ENCODE results near the gene TMEM9B. TPM values are rescaled to one million over a fixed set of nuclear protein-coding genes. Genes with fewer than 3 reads are reported as not detected.
"Not testable (repeated sequence)": the region's sequence is repeated elsewhere in the genome, so short reads cannot be mapped to it uniquely, and the experiment has no call there.

The TMEM9B gene
- total RNA-seq, 1 donor from 2014 or later: 26.5 TPM

GRCh38 chr11:8989453-8989852, 25.2 kb upstream of the TMEM9B start:
- peaks cover 10% of the 10 kb centered on the region for H3K4me1 Mint-ChIP-seq
- H3K9me3 Mint-ChIP-seq: no peaks in the 10 kb centered on the region
- no peak overlapping the region for H3K4me3 Mint-ChIP-seq
- H3K27ac Mint-ChIP-seq: no peak overlapping the region
- H3K36me3 Mint-ChIP-seq (ENCODE audit: low read depth): no peaks in the 10 kb centered on the region
- H3K27me3 Mint-ChIP-seq: peaks cover 2% of the 10 kb centered on the region
- intact Hi-C loops (cut with micrococcal nuclease): no loop called here
- no peak for DNase-seq

DNA sequence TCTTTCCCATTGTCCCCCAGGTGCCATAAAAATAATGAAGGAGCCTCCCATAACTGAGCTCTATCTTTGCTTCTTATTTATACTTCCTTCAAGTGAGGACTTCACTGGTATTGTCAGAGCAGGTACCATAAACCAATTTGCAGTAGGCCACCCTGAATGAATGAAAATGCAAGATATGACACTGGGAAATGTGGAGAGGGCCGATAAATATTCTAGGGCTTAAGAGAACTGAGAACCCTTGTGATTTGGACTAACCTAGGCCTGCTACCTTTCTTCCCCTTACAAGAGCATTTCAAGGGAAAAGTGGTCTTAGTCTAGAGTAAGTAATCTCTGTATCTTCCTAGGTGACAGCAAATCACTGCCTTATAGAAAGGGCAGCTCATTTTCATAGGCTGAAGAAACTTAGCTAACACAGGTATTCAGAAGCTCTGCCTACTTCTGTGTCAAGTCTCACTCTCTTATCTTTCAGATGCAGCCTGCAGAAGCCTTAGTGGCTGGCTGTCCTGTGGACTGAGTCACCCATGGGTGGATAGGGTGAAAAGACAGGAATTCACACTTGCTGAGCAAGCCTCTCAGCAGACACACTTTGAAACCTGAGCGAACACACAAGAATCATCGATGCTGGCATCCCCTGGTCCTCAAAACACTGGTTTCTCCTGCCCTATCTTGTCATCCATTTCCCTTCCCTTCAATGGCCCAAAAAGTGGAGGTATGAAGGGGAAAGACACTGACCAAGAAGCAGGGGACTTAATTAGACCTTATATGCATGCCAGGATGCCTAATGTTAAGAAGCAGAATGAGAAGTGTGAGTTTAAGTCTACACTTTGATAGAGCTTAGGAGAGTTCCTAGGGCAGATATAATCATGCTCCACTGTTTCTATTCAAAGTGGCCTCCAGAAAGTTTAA, 24.3 kb upstream of the TMEM9B start:
- peaks cover 13% of the 10 kb centered on the region for H3K4me1 Mint-ChIP-seq
- no peaks in the 10 kb centered on the region for H3K36me3 Mint-ChIP-seq (ENCODE audit: low read depth)
- H3K27ac Mint-ChIP-seq: no peak overlapping the region
- H3K9me3 Mint-ChIP-seq: no peaks in the 10 kb centered on the region
- peaks cover 2% of the 10 kb centered on the region for H3K27me3 Mint-ChIP-seq
- no peak overlapping the region for H3K4me3 Mint-ChIP-seq
- DNase-seq: no peak
- intact Hi-C loops (cut with micrococcal nuclease): no loop called here

GRCh38 chr11:8987446-8987845, 23.2 kb upstream of the TMEM9B start:
- DNase-seq: peak; percentile 74
- Mint-ChIP-seq H3K27me3 (peaks cover 2% of the 10 kb centered on the region), H3K4me3 (no peak overlapping the region), H3K4me1 (peaks cover 13% of the 10 kb centered on the region), H3K36me3 (ENCODE audit: low read depth) (no peaks in the 10 kb centered on the region), H3K9me3 (no peaks in the 10 kb centered on the region), H3K27ac (no peak overlapping the region)
- intact Hi-C loops (cut with micrococcal nuclease): no loop called here

GRCh38 chr11:8986772-8987171, 22.5 kb upstream of the TMEM9B start:
- DNase-seq; H3K4me3 Mint-ChIP-seq; intact Hi-C loops (cut with micrococcal nuclease); H3K36me3 Mint-ChIP-seq (ENCODE audit: low read depth); H3K9me3 Mint-ChIP-seq; H3K27ac Mint-ChIP-seq; H3K27me3 Mint-ChIP-seq: not testable (repeated sequence)
- peaks cover 13% of the 10 kb centered on the region for H3K4me1 Mint-ChIP-seq

GRCh38 chr11:8985462-8985861, 21.2 kb upstream of the TMEM9B start:
- Mint-ChIP-seq H3K4me1 (peaks cover 13% of the 10 kb centered on the region), H3K4me3 (no peak overlapping the region), H3K27ac (no peak overlapping the region), H3K36me3 (ENCODE audit: low read depth) (no peaks in the 10 kb centered on the region), H3K27me3 (peaks cover 2% of the 10 kb centered on the region), H3K9me3 (no peaks in the 10 kb centered on the region)
- DNase-seq: no peak
- intact Hi-C loops (cut with micrococcal nuclease): no loop called here

DNA sequence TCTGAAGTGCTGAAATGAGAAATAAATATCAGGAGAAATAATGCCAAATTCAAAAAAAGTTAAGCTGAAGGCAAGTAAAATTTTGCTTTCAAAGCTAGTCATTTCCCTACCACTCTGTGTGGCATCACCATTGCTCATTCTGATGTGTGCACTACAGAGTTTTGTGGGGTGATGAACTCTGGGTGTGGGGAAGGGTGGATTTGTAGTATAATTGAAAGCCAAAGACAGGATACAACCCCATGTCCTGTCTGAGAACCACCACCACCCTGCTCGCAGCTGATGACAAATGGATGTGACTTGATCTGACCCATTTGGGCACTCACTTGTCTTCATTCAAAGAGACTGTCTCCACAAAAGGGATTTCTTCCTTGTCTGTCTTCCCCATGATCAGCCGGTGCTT, 19.3 kb upstream of the TMEM9B start:
- Mint-ChIP-seq H3K36me3 (ENCODE audit: low read depth) (peaks cover 2% of the 10 kb centered on the region), H3K9me3 (no peaks in the 10 kb centered on the region), H3K4me1 (peaks cover 10% of the 10 kb centered on the region), H3K27me3 (no peaks in the 10 kb centered on the region), H3K27ac (no peak overlapping the region), H3K4me3 (no peak overlapping the region)
- intact Hi-C loops (cut with micrococcal nuclease): no loop called here
- no peak for DNase-seq

DNA sequence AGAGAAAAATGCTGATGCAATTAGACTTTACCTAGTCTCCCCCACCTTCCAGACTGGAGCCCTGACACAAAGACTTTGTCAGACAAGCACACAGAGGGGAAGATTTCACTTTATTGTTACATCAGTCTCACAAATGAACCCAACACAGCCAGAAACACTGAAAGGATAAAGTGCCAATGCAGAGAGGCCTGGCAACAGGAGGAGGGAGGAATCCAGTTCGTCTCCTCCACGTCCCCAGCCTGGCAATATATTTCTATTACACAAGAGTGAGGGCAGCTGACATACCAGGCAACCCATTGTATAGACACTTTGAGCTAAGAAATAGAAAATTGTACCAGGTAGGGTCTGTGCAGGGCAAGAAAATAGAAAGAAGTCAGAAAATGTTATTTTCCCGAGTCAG, 16.2 kb upstream of the TMEM9B start:
- H3K27me3 Mint-ChIP-seq: no peaks in the 10 kb centered on the region
- peaks cover 3% of the 10 kb centered on the region for H3K4me1 Mint-ChIP-seq
- intact Hi-C loops (cut with micrococcal nuclease): no loop called here
- no peak overlapping the region for H3K4me3 Mint-ChIP-seq
- no peak for DNase-seq
- H3K27ac Mint-ChIP-seq: no peak overlapping the region
- no peaks in the 10 kb centered on the region for H3K9me3 Mint-ChIP-seq
- H3K36me3 Mint-ChIP-seq (ENCODE audit: low read depth): peaks cover 2% of the 10 kb centered on the region

DNA sequence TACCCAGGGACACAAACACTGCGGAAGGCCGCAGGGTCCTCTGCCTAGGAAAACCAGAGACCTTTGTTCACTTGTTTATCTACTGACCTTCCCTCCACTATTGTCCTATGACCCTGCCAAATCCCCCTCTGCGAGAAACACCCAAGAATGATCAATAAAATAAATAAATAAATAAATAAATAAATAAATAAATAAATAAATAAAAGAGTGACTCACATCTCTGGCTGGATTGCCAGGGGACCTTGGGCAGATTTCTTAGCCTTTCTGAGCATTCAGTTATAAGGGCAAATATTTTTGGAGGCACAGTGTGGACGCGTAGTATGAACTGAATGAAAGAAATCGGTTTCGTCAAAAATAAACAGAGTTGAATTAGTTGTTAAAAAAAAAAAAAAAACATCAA, 15.1 kb upstream of the TMEM9B start:
- intact Hi-C loops (cut with micrococcal nuclease); H3K27ac Mint-ChIP-seq; H3K27me3 Mint-ChIP-seq; H3K4me1 Mint-ChIP-seq; H3K36me3 Mint-ChIP-seq (ENCODE audit: low read depth); H3K4me3 Mint-ChIP-seq; DNase-seq; H3K9me3 Mint-ChIP-seq: not testable (repeated sequence)

DNA sequence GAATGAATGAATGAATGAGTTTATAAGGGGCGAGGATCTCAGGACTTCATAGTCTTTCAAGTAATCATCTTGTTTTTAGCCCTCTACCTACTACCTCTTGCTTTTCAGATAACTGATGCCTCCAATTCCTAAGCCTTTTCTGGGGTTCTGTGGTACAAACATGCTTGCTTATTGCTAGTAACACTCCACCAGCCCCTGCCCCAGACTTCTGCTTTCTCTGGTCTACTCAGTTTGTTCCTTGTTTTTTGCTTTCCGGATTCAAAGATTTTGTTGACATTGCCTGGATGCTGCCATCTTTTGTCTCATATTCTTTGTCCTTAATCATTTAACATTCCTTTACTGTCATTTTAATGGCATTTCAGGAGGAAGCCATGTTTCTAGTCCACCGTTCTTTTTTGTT, 8.9 kb upstream of the TMEM9B start:
- Mint-ChIP-seq H3K4me3 (no peak overlapping the region), H3K27ac (no peak overlapping the region), H3K9me3 (no peaks in the 10 kb centered on the region), H3K27me3 (no peaks in the 10 kb centered on the region), H3K4me1 (no peaks in the 10 kb centered on the region), H3K36me3 (ENCODE audit: low read depth) (no peaks in the 10 kb centered on the region)
- intact Hi-C loops (cut with micrococcal nuclease): no loop called here
- no peak for DNase-seq

GRCh38 chr11:8971924-8972316, 7.7 kb upstream of the TMEM9B start:
- DNase-seq: no peak
- peaks cover 2% of the 10 kb centered on the region for H3K4me1 Mint-ChIP-seq
- H3K4me3 Mint-ChIP-seq: no peak overlapping the region
- no peaks in the 10 kb centered on the region for H3K9me3 Mint-ChIP-seq
- H3K27me3 Mint-ChIP-seq: no peaks in the 10 kb centered on the region
- intact Hi-C loops (cut with micrococcal nuclease): no loop called here
- H3K27ac Mint-ChIP-seq: no peak overlapping the region
- H3K36me3 Mint-ChIP-seq (ENCODE audit: low read depth): no peaks in the 10 kb centered on the region

DNA sequence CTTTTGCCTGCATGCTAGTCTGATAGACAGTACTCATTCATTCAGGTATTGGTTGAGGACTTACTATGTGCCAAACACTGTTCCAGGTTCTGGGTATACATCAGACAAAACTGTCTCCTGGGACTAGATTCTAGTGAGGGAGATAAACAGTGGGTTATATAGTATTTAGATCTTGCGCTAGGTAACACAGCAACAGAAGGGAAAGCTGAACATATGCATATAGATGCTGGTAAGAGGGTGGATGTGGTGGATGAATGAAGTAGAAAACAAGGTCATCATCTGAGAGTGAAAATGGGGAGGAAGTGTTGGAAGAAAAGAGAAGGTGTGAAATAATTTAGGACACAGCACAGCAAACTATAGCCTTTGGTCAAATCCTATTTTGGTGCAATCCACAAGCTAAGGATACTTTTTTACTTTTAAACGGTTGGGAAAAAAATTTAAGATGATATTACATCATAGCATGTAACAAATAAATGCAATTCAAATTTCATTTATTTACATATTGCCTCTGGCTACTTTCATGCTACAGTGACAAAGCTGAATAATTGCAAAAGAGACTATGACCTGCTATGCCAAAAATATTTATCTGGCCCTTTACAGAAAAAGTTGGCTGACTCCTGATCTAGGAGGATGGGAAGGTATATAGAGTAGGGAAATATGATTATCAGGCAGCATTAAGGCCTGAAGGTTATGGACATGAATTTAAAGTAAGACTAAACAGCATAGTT, 7.1 kb upstream of the TMEM9B start:
- no peaks in the 10 kb centered on the region for H3K9me3 Mint-ChIP-seq
- no peaks in the 10 kb centered on the region for H3K36me3 Mint-ChIP-seq (ENCODE audit: low read depth)
- no peak overlapping the region for H3K27ac Mint-ChIP-seq

GRCh38 chr11:8967184-8967583, 2.9 kb upstream of the TMEM9B start:
- intact Hi-C loops (cut with micrococcal nuclease): loop anchor here (10.0 kb wide), 2 partner anchors 608 to 742 kb away; partner anchors contain the start of gene WEE1
- Mint-ChIP-seq H3K27ac (no peak overlapping the region), H3K9me3 (no peaks in the 10 kb centered on the region), H3K4me1 (peaks cover 26% of the 10 kb centered on the region), H3K36me3 (ENCODE audit: low read depth) (peaks cover 5% of the 10 kb centered on the region), H3K27me3 (no peaks in the 10 kb centered on the region), H3K4me3 (no peak overlapping the region)
- DNase-seq: no peak

More for the DNA sequence above, 7.1 kb upstream of the TMEM9B start:
- peaks cover 7% of the 10 kb centered on the region for H3K4me1 Mint-ChIP-seq
- no peaks in the 10 kb centered on the region for H3K27me3 Mint-ChIP-seq
- intact Hi-C loops (cut with micrococcal nuclease): no loop called here
- H3K4me3 Mint-ChIP-seq: no peak overlapping the region
- no peak for DNase-seq

GRCh38 chr11:8963569-8964323, 496 bp downstream of the TMEM9B start:
- Mint-ChIP-seq H3K27me3 (no peaks in the 10 kb centered on the region), H3K36me3 (ENCODE audit: low read depth) (peaks cover 7% of the 10 kb centered on the region), H3K4me1 (peaks cover 33% of the 10 kb centered on the region), H3K4me3 (peak overlapping the region; percentile 100), H3K27ac (peak overlapping the region; percentile 95), H3K9me3 (no peaks in the 10 kb centered on the region)
- intact Hi-C loops (cut with micrococcal nuclease): loop anchor here (1.0 to 10.0 kb wide), 9 partner anchors 40 to 976 kb away; partner anchors contain the start of genes AKIP1, EIF3F, IPO7 and WEE1
- peak; percentile 94 for DNase-seq
